ENCODE data around the gene DHX8.

Gene DHX8

GRCh38 chr17:43550754-43551153 lies 67.0 kb downstream of the DHX8 start:
- DNase-seq: no peak

GRCh38 chr17:43552229-43552837 lies 68.6 kb downstream of the DHX8 start:
- no peak for DNase-seq

- DNase-seq: no peak
Observed at GRCh38 chr17:43553573-43553972, 69.8 kb downstream of the DHX8 start.

GRCh38 chr17:43554857-43555256 lies 71.1 kb downstream of the DHX8 start:
- DNase-seq: no peak

- DNase-seq: no peak
Observed at GRCh38 chr17:43556292-43556691, 72.5 kb downstream of the DHX8 start.

- no peak for DNase-seq
Observed at GRCh38 chr17:43558805-43559160, 75.0 kb downstream of the DHX8 start.

- no peak for DNase-seq
Observed at GRCh38 chr17:43559161-43559816, 75.5 kb downstream of the DHX8 start.

GRCh38 chr17:43560461-43561427 lies 77.0 kb downstream of the DHX8 start:
- DNase-seq: no peak

GRCh38 chr17:43562679-43563599 lies 79.2 kb downstream of the DHX8 start:
- DNase-seq: no peak

GRCh38 chr17:43563600-43564594 lies 80.1 kb downstream of the DHX8 start:
- no peak for DNase-seq

GRCh38 chr17:43568506-43569082 lies 84.8 kb downstream of the DHX8 start:
- no peak for DNase-seq

GRCh38 chr17:43570518-43570928 lies 86.7 kb downstream of the DHX8 start:
- DNase-seq: no peak

GRCh38 chr17:43572368-43572980 lies 88.7 kb downstream of the DHX8 start:
- no peak for DNase-seq

GRCh38 chr17:43573579-43574321 lies 90.0 kb downstream of the DHX8 start:
- no peak for DNase-seq

GRCh38 chr17:43574348-43574747 lies 90.6 kb downstream of the DHX8 start:
- no peak for DNase-seq

- no peak for DNase-seq
Observed at GRCh38 chr17:43574896-43575525, 91.2 kb downstream of the DHX8 start.

All from NCI-H2029 (cell line).